ENCODE data around the gene SCGB3A1.

DNA sequence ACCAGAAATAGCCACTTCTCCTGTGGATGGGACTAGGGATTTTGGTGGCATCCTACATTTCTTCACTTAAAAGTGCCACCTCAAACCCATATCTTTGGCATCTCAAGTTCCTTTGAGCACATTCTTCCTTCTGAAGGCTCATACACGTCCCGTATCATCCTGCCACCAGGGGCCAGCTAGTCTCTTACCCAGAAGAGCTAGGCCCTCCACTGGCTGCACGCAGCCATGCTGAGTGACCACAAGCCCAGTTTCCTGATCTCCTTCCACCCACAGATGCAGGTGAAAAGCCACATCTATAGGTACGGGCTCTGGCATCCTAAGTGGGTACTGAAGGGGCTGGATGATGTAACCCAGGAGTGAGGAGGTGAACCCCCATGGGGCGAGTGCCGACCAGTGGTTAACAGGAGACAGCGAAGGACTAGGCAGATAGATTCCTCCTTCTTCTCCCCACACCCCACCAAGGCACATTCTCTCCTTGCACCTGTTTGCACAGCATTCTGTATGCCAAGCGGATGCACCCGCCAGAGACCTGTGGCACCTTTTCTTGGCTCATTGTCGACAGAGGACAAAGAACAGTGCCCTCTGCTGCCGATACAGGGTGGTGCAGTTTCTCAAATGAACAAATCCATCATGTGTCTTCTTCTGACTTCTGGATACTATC, 14.4 kb upstream of the SCGB3A1 start:
- TF ChIP-seq EZH2 (IDR thresholded peaks at IDR 0.05; ENCODE audit: insufficient read depth, poor library complexity, severe bottlenecking) = no peak
- no peak for TF ChIP-seq EZH2phosphoT487 (IDR thresholded peaks at IDR 0.05; ENCODE audit: insufficient read depth, low read depth)

Measured in GM23248 (cell line).